Stimulated activated CD8-positive, alpha-beta memory T cell treated with anti-CD3 and anti-CD28 coated beads, Interleukin-7, amount 100 ng/mL, for 1 hour (primary cell): ENCODE data around the gene CASZ1.

Experiments used
- DNase-seq, 2 donors: peaks; one replicate each; pipeline ENCODE4 v3.0.0-alpha.2; 2020; ENCODE audit warnings: low read depth in 2 of 2

Gene CASZ1

DNA sequence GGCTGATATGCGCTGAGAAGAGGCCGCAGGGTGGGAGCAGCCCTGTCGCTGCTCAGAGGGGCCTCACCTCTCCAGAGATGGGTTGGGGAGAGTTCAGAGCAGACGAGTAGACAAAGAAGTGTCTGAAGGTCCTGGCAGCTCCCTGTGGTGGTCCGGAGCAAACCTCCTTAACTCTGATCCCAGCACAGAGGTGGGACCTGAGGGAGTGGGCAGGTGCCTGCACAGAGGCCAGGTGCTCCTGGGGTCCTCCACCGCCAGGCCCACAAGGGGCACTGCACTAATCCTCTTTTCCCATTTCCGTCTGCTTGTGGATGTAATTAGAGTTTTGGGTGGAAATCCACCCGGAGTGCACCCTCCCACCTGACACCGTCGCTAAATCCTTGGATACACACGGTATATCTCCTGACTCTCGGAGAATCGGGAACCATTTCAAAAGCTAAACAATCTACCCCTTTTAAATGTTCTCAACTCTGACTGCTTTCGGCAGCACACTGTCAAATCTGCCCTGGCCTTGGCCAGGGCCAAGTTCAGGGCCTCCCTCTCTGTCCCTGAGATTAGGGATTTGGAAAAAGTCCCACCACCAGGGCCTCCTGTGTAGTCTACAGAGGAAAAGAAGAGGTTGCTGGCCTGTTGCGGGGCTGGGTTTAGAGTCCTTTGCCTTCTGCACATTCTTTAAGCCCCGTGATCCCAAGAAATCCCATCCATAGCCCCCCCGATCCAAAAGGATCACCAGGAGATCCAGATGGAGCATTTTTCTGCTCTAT lies 22.4 kb downstream of the CASZ1 start:
- DNase-seq: no peak

DNA sequence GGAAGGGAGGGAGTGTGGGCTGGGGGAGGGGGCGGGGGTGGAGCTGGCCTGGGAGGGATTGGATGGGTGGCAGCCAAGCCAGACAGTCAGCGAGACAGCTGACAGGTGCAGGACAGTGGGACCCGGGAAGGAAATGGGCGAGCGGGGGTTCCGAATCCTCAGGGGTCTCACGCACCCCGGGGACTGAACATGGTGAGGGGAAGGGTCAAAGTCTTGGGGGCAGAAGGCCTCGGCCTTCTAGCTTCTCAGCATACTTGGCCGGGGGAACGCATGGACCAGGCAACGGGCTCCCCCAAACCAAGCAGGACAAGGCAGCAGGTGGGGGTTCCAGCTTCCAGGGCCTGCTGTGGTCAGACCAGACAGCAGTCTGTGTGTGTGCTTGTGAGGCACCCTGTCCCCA lies 23.1 kb downstream of the CASZ1 start:
- DNase-seq: no peak

DNA sequence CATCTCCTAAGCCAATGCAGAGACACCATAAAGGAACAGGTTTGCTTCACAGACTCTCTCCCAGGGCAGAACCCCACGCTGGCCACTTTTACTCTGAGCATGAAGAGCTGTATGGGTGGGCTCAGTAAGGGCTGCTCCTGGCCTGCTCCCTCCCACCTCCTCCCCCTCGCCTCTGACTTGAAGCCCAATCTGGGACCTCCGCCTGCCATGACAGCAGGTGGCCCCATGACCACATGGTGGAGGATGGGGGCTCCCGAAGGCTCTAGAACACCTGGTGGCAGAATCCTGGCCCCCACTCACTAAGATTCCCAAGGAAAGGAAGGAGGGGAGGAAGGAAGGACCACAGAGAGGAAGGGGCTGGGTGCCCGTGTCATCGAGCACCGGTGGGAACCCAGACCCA lies 23.7 kb downstream of the CASZ1 start:
- no peak for DNase-seq

DNA sequence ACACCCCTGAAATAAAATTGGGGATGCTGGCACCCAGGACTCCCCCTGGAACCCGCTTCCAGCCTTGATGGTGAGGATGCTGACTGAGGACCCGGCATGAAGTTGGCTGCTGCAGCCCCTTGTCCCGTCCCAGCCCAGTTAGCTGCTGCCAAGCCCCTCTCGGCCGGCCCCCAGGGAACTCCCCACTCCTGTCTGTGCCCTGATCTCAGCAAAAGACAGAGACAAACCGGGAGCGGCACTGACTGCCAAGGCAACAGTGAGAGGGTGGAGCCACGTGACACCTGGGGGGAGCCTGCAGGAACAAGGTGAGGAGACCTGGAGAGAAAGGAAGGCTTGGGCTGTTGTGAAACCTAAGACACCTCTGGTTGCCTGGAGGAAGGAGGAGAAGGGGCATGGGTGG lies 24.7 kb downstream of the CASZ1 start:
- DNase-seq: no peak

DNA sequence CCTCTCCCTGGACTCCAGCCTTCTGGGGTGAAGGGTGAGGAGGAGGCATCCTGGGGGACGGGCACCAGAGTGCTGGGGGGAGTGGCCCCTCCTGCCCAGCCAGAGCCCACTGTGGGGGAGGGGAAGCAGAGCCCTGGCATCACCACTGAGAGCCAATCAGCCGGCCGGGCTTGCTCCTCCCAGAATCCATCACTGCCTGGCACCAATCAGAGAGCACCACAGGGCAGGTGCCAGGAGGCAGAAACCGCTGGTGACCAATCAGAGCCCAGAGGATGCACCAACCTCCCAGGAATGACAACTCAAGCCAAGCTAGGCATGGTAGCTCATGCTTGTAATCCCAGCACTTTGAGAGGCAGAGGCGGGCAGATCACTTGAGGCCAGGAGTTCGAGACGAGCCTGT lies 27.9 kb downstream of the CASZ1 start:
- DNase-seq: no peak

DNA sequence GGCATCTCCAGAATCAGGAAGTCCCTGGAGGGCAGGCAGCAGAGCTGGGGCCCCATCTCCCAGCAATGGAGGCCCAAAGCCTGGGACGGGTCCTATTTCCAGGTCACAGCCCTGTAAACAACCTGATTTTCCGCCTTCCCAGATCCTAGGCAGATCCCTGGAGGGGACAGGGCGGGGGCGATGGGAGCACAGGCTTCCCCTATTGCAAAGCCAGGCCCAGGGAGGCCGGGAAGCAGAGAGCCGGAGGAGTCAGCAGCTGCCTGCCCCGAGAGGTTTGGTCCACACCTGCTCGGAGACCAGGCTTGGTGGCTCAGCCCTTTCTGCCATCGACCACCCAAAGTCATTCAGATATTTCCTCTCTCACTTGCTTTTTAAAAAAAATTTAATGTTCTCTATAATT lies 29.2 kb downstream of the CASZ1 start:
- DNase-seq: no peak

DNA sequence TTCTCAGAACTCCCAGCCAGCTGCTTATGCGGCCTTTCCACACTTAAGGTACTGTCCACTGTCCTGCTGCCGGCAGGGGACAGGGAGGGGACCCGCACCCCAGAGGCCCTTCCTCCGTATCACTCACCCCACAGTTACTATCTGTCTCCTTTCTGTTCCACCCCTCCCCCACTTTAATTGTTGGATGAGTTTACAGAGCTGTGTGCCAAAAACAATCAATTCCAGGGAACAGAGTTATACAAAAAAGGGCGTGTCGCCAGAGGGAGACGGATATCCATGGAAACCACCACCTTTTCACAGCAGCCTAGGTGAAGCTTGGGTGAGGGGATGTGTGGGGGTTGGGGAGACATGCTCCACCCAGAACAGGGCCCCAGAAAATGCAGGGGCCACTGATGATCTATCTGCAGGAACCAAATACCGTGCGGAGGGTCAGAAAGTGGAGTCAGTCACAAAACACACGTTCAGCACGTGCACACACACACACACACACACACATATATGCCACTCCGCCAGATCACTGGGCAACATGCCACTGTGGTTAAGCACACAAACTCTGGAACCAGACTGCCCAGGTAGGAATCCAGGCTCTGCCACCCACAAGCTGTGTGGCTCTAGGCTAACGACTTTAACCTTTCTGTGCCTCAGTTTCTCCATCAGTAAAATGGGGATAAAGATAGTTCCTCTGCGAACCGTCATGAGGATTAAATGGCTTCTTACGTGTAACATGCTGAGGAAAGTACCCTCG lies 30.5 kb downstream of the CASZ1 start:
- DNase-seq: no peak

DNA sequence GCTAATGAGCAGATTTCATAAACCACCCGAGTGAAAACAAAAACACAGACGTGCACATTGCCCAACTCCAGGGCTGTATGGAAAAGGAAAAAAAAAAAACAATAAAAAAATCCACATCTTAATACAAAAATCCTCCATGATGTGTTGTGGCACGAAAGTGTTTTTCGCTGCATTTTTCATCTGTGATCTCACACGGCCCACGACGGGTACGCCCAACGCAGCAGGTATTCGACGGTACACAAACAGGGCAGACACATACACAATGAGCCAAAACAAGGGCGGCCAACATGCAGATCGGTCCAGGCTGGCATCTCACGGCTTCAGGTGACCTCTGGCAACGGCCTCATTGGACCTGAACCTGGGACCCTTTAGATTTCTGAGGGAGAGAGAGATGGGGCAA lies 31.1 kb downstream of the CASZ1 start:
- no peak for DNase-seq

DNA sequence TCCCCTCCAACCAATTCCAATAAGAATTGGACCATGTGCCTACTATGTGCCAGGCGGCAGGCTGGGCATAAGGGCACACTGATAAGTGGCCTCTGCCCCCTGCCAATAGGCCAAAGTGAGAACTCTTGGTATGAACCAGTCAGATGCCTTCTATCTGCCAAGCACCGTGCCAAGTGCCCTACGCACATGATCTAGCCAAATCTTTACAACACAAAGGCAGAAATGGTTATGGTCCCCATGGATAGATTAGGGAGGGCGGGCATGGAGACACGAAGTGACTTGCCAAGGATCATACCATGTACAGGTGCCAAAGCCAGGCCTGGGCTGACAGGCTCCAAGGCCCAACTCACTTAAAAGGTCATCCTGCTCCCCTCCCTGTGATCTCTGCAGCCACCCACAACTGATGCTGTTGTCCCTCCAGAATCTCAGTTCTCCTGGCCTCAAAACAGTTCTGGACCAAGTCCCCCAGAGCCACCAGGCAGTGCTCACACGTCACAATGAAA lies 32.1 kb downstream of the CASZ1 start:
- no peak for DNase-seq

DNA sequence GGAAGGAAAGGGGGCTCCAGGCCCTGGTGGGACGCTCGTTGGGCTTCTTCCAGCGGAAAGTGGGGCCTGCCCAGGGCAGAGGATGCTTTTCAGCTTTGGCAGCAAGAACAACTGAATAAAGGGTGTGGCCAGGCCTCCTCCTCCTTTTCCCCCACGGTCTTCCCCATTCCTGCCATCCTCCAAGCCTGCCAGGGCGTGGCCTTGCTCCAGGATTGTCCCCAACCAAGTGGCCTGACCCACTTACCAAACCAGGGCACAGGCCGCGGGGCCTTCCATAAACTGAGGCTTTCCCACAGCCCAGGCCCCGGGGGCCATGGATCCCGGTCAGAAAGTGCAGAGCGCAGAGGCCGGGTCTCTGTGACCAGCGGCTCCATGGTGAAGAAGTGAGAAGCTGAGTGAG lies 33.6 kb downstream of the CASZ1 start:
- no peak for DNase-seq

DNA sequence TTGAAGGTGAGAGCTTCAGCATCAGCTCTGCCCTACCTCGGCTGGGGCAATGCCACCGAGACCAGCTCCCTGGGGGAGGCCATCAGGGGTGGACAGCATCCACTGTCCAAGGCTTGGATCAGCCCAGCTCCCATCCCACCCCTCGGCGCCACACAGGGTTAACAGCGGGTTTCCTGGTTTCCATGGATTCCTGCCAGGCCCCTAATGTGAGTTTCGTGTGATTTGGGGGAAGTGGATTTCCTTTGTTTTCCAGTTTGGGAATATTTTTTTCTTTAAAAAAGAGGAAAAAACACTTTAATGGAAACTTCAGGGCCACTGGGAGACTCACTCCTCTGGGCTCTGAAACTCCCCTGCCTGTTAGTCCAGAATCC lies 34.3 kb downstream of the CASZ1 start:
- no peak for DNase-seq

DNA sequence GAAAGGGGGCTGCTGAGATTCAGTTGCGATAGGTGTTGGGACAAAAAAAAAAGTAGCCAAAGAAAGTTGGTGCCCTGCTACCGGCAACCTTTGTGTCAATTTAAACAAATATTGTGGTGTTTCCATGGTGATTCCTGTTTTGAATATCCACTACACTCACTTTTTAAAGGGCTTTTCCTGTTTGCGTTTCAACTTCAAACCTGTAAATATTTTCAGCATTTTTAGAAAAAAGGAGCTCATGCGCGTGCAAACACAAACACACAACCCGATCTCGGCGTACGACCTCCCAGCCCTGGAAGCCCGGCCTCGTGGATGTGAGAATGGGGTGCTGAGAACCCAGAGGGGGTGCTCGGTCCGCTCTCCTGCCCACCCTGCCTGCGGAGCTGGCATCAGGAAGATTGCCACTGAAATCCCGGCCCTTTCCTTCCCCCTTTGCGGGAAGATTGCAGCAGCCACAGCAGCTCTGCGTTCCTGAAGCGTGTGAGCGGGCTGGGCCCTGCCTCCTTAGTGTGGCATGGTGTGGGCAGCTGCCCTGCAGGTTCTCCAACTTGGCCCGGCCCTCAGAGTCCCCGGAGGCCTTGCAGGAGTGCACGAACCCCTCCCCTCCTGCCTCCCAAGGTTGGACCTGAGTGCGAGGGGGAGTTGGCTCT lies 34.8 kb downstream of the CASZ1 start:
- no peak for DNase-seq

DNA sequence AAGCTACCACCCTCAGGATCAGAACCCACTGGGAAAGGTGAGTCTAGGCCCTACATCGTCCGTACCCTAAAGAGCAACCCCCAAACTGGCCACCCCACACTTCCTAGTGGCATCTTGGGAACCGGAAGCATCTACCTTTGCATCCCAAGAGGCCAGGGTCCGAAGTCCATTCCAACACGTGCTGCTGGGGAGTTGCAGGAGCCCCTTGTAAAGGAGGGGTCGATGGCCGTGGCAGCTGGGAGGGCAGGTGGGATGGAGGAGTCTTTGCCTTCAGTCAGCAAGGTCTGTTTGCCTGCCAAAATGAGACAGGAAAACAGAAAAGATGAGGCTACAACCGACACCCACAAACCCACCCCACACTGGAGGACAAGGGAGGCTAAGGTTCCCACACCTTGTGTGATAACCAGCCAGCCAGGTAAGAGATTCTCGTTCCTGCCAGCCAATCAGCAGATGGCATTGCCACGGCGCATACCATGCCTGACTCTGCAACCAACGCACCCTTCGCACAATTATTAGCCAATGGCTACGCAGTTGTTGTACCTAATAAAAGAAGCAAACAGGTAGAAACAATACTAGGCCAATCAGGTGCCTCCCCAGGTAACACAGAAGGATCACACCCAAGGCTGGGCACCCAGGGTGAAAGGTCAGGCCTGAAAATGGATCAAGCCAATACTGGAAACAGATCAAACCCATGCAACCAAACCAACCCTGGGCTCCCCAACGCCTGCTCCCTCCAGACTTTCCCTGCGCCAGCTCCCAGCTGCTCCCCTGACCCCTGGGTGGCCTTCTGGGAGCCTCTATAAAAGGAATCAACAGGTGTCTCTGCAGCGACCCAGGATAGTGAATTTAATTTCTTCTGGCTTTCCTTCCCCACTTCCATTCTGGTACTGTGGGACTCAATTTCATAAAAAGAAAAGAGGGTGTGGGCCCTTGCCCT lies 35.6 kb downstream of the CASZ1 start:
- DNase-seq: no peak

DNA sequence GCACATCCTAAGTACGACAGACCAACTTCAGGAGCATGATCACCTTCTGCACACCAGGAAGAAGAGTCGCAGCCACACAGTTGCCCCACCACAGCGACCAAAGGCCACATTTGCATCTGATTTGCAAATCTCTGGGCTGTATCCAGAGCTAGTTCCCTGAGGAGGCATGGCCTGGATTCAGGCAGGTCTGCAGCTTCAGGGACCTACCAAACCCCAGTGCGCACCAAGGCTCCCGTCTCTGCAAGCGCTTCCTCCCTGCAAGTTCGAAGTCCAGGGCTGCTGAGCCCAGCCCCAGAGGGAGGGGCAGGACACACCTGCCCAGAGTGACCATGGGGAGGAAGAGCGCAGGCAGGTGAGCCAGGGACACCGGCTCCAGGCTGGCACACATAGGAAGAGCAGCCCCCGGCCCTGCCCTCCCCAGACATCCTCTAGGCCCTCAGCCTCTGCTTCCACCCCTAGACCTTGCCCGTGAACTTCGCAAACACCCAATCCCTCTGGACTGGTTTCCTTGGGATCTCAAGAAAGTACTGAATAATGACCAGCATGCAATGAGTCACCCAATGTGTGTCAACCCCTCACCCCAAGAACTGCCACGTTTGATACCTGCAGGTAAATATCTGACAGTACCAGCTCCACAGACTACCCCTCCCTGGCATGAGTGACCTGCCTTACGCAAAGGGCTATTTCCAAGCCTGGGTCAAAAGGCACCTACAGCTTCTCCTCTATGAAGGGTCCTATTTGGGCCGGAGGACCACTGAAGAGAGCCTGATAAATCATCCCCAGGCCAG lies 36.8 kb downstream of the CASZ1 start:
- DNase-seq: no peak

DNA sequence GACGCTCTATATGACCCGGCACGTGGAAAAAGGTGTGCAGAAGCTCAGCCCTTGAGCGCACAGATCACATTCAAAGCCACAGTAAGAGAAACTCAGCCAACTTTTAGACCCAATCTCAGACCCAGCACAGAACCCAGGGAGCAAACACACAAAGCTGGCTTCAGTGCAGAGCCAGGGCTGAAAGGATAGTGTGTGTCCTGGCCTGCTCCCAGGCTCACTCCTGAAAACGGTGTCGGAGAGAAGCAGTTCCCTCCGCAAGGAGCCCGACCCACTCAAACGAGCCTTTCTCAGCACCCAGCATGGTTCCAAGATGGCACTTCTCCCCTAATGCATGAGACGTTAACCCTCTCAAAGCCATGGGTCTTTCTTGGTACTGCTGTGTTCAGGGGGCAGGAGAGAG lies 39.6 kb downstream of the CASZ1 start:
- DNase-seq: no peak

DNA sequence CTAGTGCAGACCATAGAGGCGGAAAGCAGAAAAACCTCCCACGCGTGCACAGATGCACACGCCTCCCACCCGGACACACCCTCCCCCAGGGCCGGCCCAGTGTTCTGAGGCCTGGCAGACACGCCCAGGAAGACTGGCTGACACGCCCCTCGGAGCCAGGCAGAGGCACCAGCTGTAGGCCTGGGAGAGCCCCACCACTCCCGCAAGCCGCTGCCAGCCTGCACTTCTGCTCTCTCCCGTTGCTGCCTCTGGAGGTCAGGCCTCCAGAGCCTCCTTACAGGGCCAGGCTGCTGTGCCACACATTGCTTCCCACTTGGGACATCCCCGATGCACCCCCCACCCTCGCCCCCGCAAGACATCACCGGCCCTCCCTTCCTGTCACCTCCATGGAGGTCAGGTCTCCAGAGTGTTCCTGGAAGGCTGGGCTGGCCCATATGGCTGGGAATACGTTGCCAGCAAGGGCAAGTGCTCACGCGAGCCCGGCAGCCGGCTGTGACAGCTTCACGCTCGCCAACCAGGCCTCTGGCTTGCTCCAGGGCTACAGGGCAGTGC lies 40.4 kb downstream of the CASZ1 start:
- peak; percentile 3 to 18 for DNase-seq

DNA sequence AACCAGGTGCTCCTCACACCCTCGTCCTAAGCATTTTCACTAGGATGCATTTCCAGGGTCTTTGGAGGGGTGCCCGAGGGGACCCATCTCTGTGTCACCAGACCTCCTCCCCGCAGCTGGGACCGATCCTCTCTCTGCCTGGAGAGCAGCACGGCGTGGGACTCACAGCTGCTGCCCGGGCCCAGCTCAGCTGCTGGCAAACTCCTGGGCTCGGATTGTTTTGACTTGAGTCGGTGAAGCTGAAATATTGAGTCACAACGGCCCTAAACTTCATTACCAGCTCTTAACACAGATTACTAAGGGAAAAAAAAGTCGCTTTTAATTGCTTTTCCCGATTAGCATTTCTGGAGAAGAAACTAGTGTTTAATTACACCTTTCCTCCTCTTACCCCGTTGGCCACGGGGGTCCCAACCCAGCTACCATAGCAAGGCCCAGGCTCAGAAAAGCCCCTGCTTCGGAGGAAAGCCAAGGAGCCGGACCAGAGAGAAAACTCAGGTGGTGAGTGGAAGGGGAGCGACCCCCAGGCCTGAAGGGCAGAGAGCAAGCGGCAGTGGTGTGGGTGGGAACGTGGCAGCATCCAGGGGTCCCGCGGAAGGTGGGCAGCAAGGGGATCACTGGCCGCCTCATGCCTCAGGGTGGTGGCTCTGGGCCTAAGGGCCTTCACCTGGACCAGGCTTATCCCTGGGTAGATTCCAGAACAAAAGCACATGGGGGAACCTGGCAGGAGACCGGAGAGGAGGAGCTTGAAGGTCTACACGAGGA lies 41.7 kb downstream of the CASZ1 start:
- DNase-seq: no peak

DNA sequence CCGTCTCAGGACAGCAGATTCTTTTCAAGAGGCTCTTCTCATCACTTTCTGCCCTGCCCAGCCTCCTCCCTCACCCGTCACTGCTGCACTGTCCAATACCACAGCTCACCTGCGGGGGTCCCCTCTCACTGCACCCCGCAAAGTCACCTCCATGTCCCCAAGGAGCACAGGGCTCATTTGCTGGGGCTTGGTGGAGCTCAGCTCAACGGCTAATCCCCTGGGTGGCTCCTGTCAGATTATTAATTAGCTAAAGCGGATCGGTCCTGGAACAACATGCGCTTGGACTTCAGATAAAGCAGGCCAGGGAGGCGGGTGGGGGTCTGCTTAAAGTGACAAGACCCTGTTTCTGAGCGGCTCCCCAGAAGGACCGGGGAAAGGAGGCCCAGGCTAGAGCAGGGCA lies 43.1 kb downstream of the CASZ1 start:
- DNase-seq: no peak

DNA sequence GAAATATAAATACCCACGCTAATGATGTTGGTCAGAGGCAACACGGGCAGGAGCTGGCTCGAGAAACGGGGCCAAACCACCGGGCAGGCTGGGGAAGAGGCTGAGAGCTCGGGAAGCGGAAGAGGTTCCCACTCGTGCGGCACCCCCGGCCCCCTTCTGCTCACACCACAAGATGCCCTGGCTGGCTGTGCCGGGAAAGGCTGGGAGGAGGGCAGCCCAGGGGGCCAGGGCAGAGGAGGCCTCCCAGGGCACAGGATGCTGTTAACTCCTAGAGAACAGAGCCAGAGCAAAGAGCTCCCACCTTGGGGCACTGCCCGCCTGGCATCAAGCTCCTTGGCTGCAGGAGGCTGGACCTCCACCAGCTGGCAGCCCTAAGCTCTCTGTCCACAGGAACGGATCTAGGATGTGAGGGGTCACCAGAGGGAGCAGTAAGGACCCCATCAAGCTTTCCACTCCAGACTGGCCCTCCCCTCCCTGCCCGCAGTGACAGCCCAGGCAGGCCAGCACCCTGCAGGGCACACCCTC lies 44.8 kb downstream of the CASZ1 start:
- DNase-seq: no peak

DNA sequence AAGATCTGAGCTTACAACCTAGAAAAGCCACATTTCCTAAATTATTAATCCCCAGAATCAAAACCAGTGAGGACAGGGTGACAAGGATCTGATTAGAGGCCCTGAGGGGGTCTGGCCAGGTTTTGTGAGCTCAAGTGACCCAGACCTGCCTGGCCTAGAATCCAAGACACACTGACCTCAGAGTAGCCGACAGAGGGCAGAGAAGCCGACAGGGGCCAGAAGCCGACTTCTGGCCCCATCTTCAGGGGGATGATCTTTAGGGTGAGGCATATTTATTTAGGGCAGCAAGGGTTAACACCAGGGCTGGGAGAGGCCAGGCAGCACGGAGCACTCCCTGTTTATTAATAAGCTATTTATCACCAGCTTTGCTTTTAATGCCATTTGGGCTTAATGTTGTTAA lies 45.3 kb downstream of the CASZ1 start:
- DNase-seq: no peak
